CD4-positive, alpha-beta T cell treated with Interleukin-1 beta for 1 hour (primary cell): ENCODE measurements around the gene TUBGCP6.

Source experiments
- DNase-seq, 2 donors: peaks; one replicate each; pipeline ENCODE4 v3.0.0-alpha.2; 2020 to 2022

TUBGCP6 gene

DNA sequence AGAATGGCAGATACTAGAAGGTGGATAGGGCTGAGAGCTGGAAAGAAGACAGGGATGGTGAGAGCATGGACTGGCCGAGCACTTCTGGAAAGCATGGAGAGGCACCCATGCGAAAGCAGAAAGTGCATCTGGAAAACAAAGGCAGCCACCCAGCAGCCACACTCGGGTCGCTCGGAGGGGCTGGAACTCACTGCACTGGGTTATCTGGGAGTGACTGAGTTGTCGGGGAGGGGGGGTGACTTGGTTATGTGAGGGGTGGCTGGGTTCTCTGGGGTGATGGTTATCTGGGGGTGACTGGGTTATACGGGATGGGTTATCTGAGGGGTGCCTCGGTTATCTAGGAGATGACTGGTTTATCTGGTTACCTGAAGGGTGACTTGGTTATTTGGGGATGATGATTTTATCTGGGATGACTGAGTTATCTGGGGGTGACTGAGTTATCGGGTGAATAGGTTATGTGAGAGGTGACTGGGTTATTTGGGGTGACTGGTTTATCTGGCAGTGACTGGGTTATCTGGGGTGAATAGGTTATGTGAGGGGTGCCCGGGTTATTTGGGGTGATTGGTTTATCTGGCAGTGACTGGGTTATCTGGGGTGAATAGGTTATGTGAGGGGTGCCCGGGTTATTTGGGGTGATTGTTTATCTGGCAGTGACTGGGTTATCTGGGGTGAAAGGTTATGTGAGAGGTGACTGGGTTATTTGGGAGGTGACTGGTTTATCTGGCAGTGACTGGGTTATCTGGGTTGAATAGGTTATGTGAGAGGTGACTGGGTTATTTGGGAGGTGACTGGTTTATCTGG is 76.9 kb downstream of the TUBGCP6 start:
- DNase-seq, result no peak
